HFFc6 (cell line): ENCODE measurements around the gene GAS2L1. TPM values are rescaled to one million over a fixed set of nuclear protein-coding genes. Genes with fewer than 3 reads are reported as not detected.

ENCODE experiments used
- DNase-seq: peaks from one replicate; pipeline ENCODE4 v3.0.0-alpha.2; 2018
- H3K27ac Mint-ChIP-seq: 2 replicates; pipeline ENCODE4 v1.8.0; 2020; ENCODE audit warnings: mild to moderate bottlenecking, mixed read lengths
- H3K27me3 Mint-ChIP-seq: 2 replicates; pipeline ENCODE4 v1.8.0; 2021; ENCODE audit warnings: mild to moderate bottlenecking, moderate library complexity, mixed read lengths; ENCODE audit not compliant: insufficient read depth
- H3K36me3 Mint-ChIP-seq: 2 replicates; pipeline ENCODE4 v1.8.0; 2021; ENCODE audit warnings: low read depth, mixed read lengths
- H3K4me1 Mint-ChIP-seq: 2 replicates; pipeline ENCODE4 v1.8.0; 2020; ENCODE audit warnings: low read depth, mixed read lengths
- H3K4me3 Mint-ChIP-seq: 2 replicates; pipeline ENCODE4 v1.8.0; 2020; ENCODE audit warnings: mild to moderate bottlenecking, moderate library complexity, mixed read lengths
- H3K9me3 Mint-ChIP-seq: 2 replicates; pipeline ENCODE4 v1.8.0; 2020; ENCODE audit warnings: mild to moderate bottlenecking, mixed read lengths
- CTCF ChIP-seq: fragments of 200-600 bp; sonication (generic); IDR thresholded peaks from 2 replicates; pipeline ENCODE4 v1.5.0; 2021; ENCODE audit warnings: antibody characterized with exemption, mild to moderate bottlenecking
- total RNA-seq, 6 experiments: library from RNA; stranded (reverse); fragmentation: NEBNext Ultra II Directional; extraction: Animal tissue kit (Norgen Biotek cat#: 25700); gene quantifications; 2 replicates in 1 of 6; 3 replicates in 5 of 6; pipeline ENCODE4 v1.2.3, GENCODE V29; 2021

The GAS2L1 gene
- total RNA-seq, 6 experiments from 2014 or later = 40.5 to 48.8 (median 43.3) TPM

GRCh38 chr22:29312218-29313125 is 6.0 kb downstream of the GAS2L1 start:
- no peak for DNase-seq
- H3K27me3 Mint-ChIP-seq = peaks cover 21% of the 10 kb centered on the region
- no peak overlapping the region for H3K4me3 Mint-ChIP-seq
- H3K36me3 Mint-ChIP-seq = peaks cover 4% of the 10 kb centered on the region; the same call in 1 of the 2 replicates
- TF ChIP-seq CTCF = no peak
- peaks cover 30% of the 10 kb centered on the region for H3K4me1 Mint-ChIP-seq
- H3K9me3 Mint-ChIP-seq = no peaks in the 10 kb centered on the region
- H3K27ac Mint-ChIP-seq = peak overlapping the region; percentile 84

GRCh38 chr22:29313126-29313575 is 6.7 kb downstream of the GAS2L1 start:
- peaks cover 29% of the 10 kb centered on the region for H3K4me1 Mint-ChIP-seq
- H3K27me3 Mint-ChIP-seq = peaks cover 21% of the 10 kb centered on the region
- H3K4me3 Mint-ChIP-seq = no peak overlapping the region
- no peaks in the 10 kb centered on the region for H3K9me3 Mint-ChIP-seq
- DNase-seq = no peak
- H3K27ac Mint-ChIP-seq = peak overlapping the region; percentile 65; the same call in 1 of the 2 replicates
- peak; percentile 83 for TF ChIP-seq CTCF
- H3K36me3 Mint-ChIP-seq = peaks cover 4% of the 10 kb centered on the region; the same call in 1 of the 2 replicates

- TF ChIP-seq CTCF = no peak
- H3K4me1 Mint-ChIP-seq = peaks cover 22% of the 10 kb centered on the region
- no peak overlapping the region for H3K4me3 Mint-ChIP-seq
- H3K9me3 Mint-ChIP-seq = no peaks in the 10 kb centered on the region
- H3K36me3 Mint-ChIP-seq = peaks cover 4% of the 10 kb centered on the region; the same call in 1 of the 2 replicates
- no peak for DNase-seq
- peaks cover 21% of the 10 kb centered on the region for H3K27me3 Mint-ChIP-seq
- no peak overlapping the region for H3K27ac Mint-ChIP-seq
These were observed 7.4 kb downstream of the GAS2L1 start for GRCh38 chr22:29313576-29314466.

GRCh38 chr22:29314537-29315285 is 8.3 kb downstream of the GAS2L1 start:
- Mint-ChIP-seq H3K27me3 (peaks cover 21% of the 10 kb centered on the region), H3K36me3 (peaks cover 4% of the 10 kb centered on the region; the same call in 1 of the 2 replicates), H3K9me3 (no peaks in the 10 kb centered on the region), H3K4me1 (peaks cover 19% of the 10 kb centered on the region), H3K4me3 (peak overlapping the region; percentile 59), H3K27ac (no peak overlapping the region)
- TF ChIP-seq CTCF = no peak
- DNase-seq = no peak
